ENCODE data around the gene LPP.
A peak's percentile ranks its signal among the peaks of the same experiment; 100 is the strongest.

The LPP gene

GRCh38 chr3:188279502-188280335 lies 125.8 kb downstream of the LPP start:
- DNase-seq, result peak in 1 of 2 experiments; percentile 9

GRCh38 chr3:188280627-188281026 lies 126.7 kb downstream of the LPP start:
- DNase-seq, result no peak

- no peak for DNase-seq
Measured at GRCh38 chr3:188282871-188283270, 128.9 kb downstream of the LPP start.

GRCh38 chr3:188283347-188283746 lies 129.4 kb downstream of the LPP start:
- DNase-seq, result no peak

- no peak for DNase-seq
Measured at GRCh38 chr3:188284455-188285212, 130.7 kb downstream of the LPP start.

GRCh38 chr3:188286087-188286513 lies 132.1 kb downstream of the LPP start:
- DNase-seq, result no peak

- no peak for DNase-seq
Measured at GRCh38 chr3:188287339-188287738, 133.4 kb downstream of the LPP start.

GRCh38 chr3:188287762-188288505 lies 134.0 kb downstream of the LPP start:
- no peak for DNase-seq

- no peak for DNase-seq
Measured at GRCh38 chr3:188292251-188292650, 138.3 kb downstream of the LPP start.

GRCh38 chr3:188292827-188293226 lies 138.9 kb downstream of the LPP start:
- DNase-seq, result no peak

- no peak for DNase-seq
Measured at GRCh38 chr3:188294113-188294512, 140.2 kb downstream of the LPP start.

- no peak for DNase-seq
Measured at GRCh38 chr3:188294823-188295487, 141.0 kb downstream of the LPP start.

- DNase-seq, result no peak
Measured at GRCh38 chr3:188295876-188296275, 141.9 kb downstream of the LPP start.

GRCh38 chr3:188296761-188297612 lies 143.0 kb downstream of the LPP start:
- DNase-seq, result no peak

- no peak for DNase-seq
Measured at GRCh38 chr3:188298585-188298984, 144.6 kb downstream of the LPP start.

- DNase-seq, result no peak
Measured at GRCh38 chr3:188299068-188299467, 145.1 kb downstream of the LPP start.

- DNase-seq, result no peak
Measured at GRCh38 chr3:188299708-188300107, 145.8 kb downstream of the LPP start.

GRCh38 chr3:188301147-188301546 lies 147.2 kb downstream of the LPP start:
- no peak for DNase-seq

GRCh38 chr3:188303286-188303799 lies 149.4 kb downstream of the LPP start:
- peak; percentile 4 to 7 for DNase-seq

- no peak for DNase-seq
Measured at GRCh38 chr3:188303823-188304222, 149.9 kb downstream of the LPP start.

GRCh38 chr3:188304501-188304900 lies 150.5 kb downstream of the LPP start:
- DNase-seq, result no peak

GRCh38 chr3:188305220-188305619 lies 151.3 kb downstream of the LPP start:
- no peak for DNase-seq
